ENCODE data around the gene WRAP53. TPM values are rescaled to one million over a fixed set of nuclear protein-coding genes. Genes with fewer than 3 reads are reported as not detected.

WRAP53 gene
- total and polyA plus RNA-seq, 7 donors: 3.6 to 16.3 (median 5.4) TPM

- H3K9me3 ChIP-seq: no peaks in the 10 kb centered on the region
- peaks cover 0 to 9% (median 0%) of the 10 kb centered on the region in 4 donors for H3K36me3 ChIP-seq
- peak within 1 kb of the TSS; percentile 90 to 97 (median 96) for H3K27ac ChIP-seq
- peak in 1 of 4 donors; percentile 56 for TF ChIP-seq EP300 (IDR thresholded peaks at IDR 0.05)
- TF ChIP-seq, protein P1, sequence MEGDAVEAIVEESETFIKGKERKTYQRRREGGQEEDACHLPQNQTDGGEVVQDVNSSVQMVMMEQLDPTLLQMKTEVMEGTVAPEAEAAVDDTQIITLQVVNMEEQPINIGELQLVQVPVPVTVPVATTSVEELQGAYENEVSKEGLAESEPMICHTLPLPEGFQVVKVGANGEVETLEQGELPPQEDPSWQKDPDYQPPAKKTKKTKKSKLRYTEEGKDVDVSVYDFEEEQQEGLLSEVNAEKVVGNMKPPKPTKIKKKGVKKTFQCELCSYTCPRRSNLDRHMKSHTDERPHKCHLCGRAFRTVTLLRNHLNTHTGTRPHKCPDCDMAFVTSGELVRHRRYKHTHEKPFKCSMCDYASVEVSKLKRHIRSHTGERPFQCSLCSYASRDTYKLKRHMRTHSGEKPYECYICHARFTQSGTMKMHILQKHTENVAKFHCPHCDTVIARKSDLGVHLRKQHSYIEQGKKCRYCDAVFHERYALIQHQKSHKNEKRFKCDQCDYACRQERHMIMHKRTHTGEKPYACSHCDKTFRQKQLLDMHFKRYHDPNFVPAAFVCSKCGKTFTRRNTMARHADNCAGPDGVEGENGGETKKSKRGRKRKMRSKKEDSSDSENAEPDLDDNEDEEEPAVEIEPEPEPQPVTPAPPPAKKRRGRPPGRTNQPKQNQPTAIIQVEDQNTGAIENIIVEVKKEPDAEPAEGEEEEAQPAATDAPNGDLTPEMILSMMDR (IDR thresholded peaks at IDR 0.05): no peak
- TF ChIP-seq POLR2A (IDR thresholded peaks at IDR 0.05): peak; percentile 71 to 78
- TF ChIP-seq POLR2AphosphoS5 (IDR thresholded peaks at IDR 0.05): peak; percentile 67 to 94 (median 92)
- 0% methylated on average over 30 of the region's 30 CpGs for WGBS, 2 donors
- H3K27me3 ChIP-seq: no peaks in the 10 kb centered on the region
- intact Hi-C loops (cut with DNase I): loop anchor here (1.0 to 10.0 kb wide), 4 partner anchors 35 to 172 kb away; partner anchors contain the start of genes ATP1B2, FXR2 and SAT2
- peaks cover 0 to 28% (median 26%) of the 10 kb centered on the region in 4 donors for H3K4me1 ChIP-seq
- peak within 1 kb of the TSS; percentile 75 to 92 (median 82) for H3K4me3 ChIP-seq
- DNase-seq: peak; percentile 95
Measured at GRCh38 chr17:7687072-7687907, 987 bp upstream of the WRAP53 start, which contains the start of gene TP53. Gene TP53 (minus strand): TSS chr17:7687490. CDS start chr17:7676594, 10,896 bp downstream.

- Histone ChIP-seq H3K27me3 (no peaks in the 10 kb centered on the region), H3K27ac (peak overlapping the region; percentile 79 to 97 (median 93)), H3K9me3 (no peaks in the 10 kb centered on the region), H3K4me1 (peaks cover 0 to 28% (median 26%) of the 10 kb centered on the region in 4 donors), H3K4me3 (peak overlapping the region; percentile 41 to 89 (median 76)), H3K36me3 (peaks cover 0 to 16% (median 0%) of the 10 kb centered on the region in 4 donors)
- 12 to 22% methylated on average over 13 of the region's 13 CpGs for WGBS, 2 donors
- peak; percentile 60 for DNase-seq
- intact Hi-C loops (cut with DNase I): loop anchor here (1.0 to 10.0 kb wide), 3 partner anchors 28 to 174 kb away; partner anchors contain the start of genes ATP1B2 and DNAH2
- TF ChIP-seq, protein P1 (IDR thresholded peaks at IDR 0.05): no peak
- TF ChIP-seq POLR2AphosphoS5 (IDR thresholded peaks at IDR 0.05): no peak
- TF ChIP-seq POLR2A (IDR thresholded peaks at IDR 0.05): no peak
- TF ChIP-seq EP300 (IDR thresholded peaks at IDR 0.05): no peak
Measured at GRCh38 chr17:7688808-7689316, 585 bp downstream of the WRAP53 start.

DNA sequence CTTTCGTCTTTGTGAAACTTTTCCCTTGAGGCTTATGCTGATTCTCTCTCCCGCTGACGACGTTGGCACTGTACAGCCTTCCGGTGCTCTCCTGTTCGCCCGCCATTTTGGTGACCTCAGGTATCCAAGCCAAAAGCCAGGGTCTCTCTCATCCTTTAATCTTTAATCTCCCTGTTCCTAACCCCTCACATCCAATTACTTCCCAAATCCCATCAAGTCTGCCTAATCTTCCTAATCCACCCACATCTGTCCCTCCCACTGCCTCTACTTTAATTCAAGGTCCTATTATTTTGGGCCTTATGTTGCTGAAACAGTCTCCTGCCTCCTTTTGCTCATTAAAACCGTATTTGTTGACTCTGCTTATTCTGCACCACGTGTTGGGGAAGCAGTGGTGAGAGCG, 7.3 kb downstream of the WRAP53 start:
- no peak overlapping the region for H3K4me3 ChIP-seq
- H3K9me3 ChIP-seq: no peaks in the 10 kb centered on the region
- peaks cover 0 to 22% (median under 1%) of the 10 kb centered on the region in 4 donors for H3K36me3 ChIP-seq
- H3K27me3 ChIP-seq: no peaks in the 10 kb centered on the region
- WGBS, 2 donors: 97% methylated on average over 10 of the region's 10 CpGs
- H3K4me1 ChIP-seq: no peaks in the 10 kb centered on the region
- no peak for DNase-seq
- intact Hi-C loops (cut with DNase I): no loop called here
- no peak overlapping the region for H3K27ac ChIP-seq
- no peak for TF ChIP-seq POLR2A (IDR thresholded peaks at IDR 0.05)
- no peak for TF ChIP-seq POLR2AphosphoS5 (IDR thresholded peaks at IDR 0.05)
- TF ChIP-seq, protein P1 (IDR thresholded peaks at IDR 0.05): no peak
- TF ChIP-seq EP300 (IDR thresholded peaks at IDR 0.05): no peak

GRCh38 chr17:7697828-7698588, 9.7 kb downstream of the WRAP53 start:
- Histone ChIP-seq H3K9me3 (no peaks in the 10 kb centered on the region), H3K36me3 (peaks cover 0 to 38% (median 11%) of the 10 kb centered on the region in 4 donors), H3K27ac (no peak overlapping the region), H3K4me1 (no peaks in the 10 kb centered on the region), H3K27me3 (peaks cover 0 to 19% (median 12%) of the 10 kb centered on the region in 3 donors), H3K4me3 (no peak overlapping the region)
- no peak for TF ChIP-seq EP300 (IDR thresholded peaks at IDR 0.05)
- TF ChIP-seq, protein P1 (IDR thresholded peaks at IDR 0.05): no peak
- TF ChIP-seq POLR2AphosphoS5 (IDR thresholded peaks at IDR 0.05): no peak
- TF ChIP-seq POLR2A (IDR thresholded peaks at IDR 0.05): no peak
- WGBS, 2 donors: 97 to 98% methylated on average over 4 of the region's 4 CpGs
- no peak for DNase-seq
- intact Hi-C loops (cut with DNase I): no loop called here
